LNCaP clone FGC (cell line): ENCODE data around the gene SEC22A.

Experiments used
- DNase-seq: peaks from one replicate; pipeline ENCODE4 v3.0.0-alpha.2; 2011; ENCODE audit warnings: low read depth
- H3K4me3 ChIP-seq: 2 replicates; pipeline ENCODE4 v1.5.1; 2011; ENCODE audit warnings: mild to moderate bottlenecking, low read depth, low read length, control low read depth
- TF ChIP-seq, protein P1 (sequence below): IDR thresholded peaks from 2 replicates; pipeline ENCODE4 v1.5.1; 2012; ENCODE audit warnings: mild to moderate bottlenecking; ENCODE audit not compliant: control insufficient read depth, insufficient read depth; ENCODE audit errors: extremely low read depth

Gene SEC22A

DNA sequence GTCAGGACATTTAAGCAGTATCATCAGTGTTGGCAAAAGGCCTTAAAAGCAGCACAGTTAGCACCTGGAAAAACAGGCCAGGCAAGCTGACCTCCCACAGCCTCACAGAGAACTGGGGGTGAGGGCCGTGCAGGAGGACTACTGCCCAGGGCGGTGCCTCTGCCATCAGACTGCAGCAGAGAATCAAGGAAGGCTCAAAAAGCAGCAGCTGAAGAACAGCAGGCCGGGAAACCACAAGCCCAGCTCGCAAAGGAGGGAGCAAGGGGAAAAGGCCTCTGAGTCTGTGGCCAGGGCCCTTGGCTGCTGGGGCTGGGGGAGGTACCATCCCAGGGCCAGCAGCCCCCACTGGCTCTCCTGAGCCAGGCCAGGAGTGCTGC, 84.2 kb downstream of the SEC22A start:
- H3K4me3 ChIP-seq: no peak overlapping the region
- TF ChIP-seq, protein P1, sequence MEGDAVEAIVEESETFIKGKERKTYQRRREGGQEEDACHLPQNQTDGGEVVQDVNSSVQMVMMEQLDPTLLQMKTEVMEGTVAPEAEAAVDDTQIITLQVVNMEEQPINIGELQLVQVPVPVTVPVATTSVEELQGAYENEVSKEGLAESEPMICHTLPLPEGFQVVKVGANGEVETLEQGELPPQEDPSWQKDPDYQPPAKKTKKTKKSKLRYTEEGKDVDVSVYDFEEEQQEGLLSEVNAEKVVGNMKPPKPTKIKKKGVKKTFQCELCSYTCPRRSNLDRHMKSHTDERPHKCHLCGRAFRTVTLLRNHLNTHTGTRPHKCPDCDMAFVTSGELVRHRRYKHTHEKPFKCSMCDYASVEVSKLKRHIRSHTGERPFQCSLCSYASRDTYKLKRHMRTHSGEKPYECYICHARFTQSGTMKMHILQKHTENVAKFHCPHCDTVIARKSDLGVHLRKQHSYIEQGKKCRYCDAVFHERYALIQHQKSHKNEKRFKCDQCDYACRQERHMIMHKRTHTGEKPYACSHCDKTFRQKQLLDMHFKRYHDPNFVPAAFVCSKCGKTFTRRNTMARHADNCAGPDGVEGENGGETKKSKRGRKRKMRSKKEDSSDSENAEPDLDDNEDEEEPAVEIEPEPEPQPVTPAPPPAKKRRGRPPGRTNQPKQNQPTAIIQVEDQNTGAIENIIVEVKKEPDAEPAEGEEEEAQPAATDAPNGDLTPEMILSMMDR: no peak
- DNase-seq: peak; percentile 42

DNA sequence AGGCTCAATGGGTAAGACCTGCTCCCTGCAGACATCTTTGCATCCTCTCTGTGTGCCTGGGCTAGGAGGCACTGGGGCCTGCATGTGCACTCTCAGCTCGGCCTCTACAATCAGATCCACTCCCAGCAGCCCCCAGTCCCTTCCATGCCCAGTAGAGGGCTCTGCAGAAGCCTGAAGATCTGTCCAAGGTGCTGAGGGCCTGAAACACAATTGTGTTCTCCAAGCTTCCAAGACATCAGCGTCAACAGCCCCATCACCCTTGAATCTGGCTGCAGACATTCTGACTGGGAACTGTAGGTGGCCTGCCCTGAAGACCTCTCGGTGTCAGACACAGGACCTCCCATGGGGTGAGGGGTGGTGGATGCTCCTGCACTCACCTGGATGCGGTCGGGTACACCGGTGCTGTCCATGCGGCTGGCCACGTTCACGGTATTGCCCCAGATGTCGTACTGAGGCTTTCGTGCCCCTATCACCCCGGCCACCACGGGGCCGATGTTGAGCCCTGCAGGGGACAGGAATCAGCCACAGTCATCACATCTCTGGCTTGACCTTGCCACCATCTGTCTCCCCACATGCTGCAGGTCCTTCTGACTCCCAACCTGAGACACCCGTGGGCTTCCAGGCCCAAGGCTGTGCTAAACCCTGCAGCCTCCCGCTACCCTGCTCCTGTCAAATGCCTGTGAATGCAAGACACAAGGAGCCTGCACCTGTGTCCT, 84.7 kb downstream of the SEC22A start:
- peak; percentile 54 for DNase-seq
- TF ChIP-seq, protein P1: peak; percentile 94

DNA sequence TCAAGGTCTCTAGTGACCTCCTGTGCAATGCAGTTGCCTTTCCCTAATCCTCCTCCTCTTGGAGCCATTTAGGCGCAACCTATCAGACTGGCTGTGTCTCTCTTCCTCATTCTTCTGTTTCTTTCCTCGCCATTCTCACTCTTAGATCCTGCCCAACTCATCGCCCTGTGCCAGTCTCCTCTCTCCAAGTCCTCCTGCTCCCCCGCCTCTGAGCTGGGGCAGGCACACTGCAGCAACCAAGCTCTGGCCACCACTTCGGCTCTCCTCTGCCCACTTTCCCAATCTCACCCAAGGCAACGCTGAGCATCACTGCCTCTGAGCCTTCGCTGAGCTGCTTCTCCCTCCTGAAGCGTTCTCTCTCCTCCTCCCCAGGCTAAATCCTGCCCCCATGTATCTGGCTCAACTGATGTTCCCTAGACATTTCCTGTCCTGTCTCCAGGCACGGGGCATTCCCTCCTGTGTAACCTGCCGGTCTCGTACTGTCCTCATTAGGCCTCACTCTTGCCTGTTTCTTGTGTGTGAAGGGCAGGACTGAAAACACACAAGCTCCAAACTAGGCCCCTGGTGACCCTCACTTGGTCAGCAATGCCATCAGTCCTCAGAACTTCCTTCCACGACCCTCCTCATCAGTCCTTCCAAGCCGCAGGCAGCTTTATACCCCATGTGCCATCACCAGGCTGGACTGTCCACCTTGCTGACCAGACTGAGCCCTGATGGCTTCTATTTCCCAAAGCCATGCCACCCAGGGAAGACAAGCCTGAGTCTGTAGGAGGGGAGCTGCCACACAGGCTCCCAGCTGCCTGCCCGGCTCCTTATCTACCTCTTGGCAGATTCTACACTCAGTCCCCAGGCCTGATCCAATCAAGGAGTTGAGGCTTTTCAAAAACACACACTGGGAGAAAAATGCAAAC, 85.6 kb downstream of the SEC22A start:
- TF ChIP-seq, protein P1: no peak
- H3K4me3 ChIP-seq: no peak overlapping the region
- DNase-seq: no peak

More for the DNA sequence above, 84.7 kb downstream of the SEC22A start:
- no peak overlapping the region for H3K4me3 ChIP-seq

- no peak for DNase-seq
- H3K4me3 ChIP-seq: no peak overlapping the region
- TF ChIP-seq, protein P1: no peak
Measured at GRCh38 chr3:123287962-123288302, 86.2 kb downstream of the SEC22A start.

- no peak for DNase-seq
- no peak overlapping the region for H3K4me3 ChIP-seq
- TF ChIP-seq, protein P1: no peak
Measured at GRCh38 chr3:123289391-123290106, 87.8 kb downstream of the SEC22A start.

DNA sequence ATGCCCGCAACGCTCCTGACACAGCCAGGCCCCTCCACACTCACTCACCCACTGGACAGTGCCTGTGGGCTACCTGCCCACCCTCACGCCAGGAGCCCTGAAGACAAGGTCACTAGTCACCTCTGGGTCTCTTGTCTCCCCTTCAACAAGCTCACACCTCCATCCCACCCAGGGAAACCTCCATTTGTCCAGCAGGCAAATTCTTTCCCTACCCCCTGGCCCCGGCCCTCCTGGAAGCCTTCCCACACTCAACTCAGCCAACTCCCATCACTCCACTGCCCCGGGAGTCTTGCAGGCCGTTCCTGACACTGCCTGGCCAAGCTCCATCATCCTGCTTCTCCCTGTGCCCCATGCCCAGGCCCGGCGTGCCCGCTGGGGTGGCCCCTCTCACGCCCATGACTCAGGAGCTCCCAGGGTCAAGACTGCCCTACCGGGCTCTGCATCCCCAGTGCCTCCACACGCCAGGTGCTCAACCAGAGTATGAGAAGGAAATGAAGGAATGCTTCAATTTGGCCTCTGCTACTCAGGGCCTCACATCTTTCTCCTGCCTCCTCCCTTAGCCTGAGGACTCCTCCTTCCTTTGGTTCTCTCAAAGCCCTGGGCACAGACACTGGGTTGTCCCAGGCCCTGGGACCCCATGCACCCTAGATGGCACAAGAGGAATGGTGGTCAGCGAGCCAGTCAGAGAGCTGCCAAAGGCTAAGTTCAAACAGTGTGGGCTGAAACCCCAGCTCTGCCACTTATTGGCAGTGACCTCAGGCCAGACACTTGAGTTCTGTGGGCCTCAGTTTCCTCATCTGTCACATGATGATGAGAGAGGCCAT, 88.6 kb downstream of the SEC22A start:
- DNase-seq: no peak

More for the DNA sequence above, 88.6 kb downstream of the SEC22A start:
- no peak overlapping the region for H3K4me3 ChIP-seq
- TF ChIP-seq, protein P1: no peak
